ENCODE measurements around the gene CACNA2D3.
"Not testable (repeated sequence)": the region's sequence is repeated elsewhere in the genome, so short reads cannot be mapped to it uniquely, and the experiment has no call there.

The CACNA2D3 gene

DNA sequence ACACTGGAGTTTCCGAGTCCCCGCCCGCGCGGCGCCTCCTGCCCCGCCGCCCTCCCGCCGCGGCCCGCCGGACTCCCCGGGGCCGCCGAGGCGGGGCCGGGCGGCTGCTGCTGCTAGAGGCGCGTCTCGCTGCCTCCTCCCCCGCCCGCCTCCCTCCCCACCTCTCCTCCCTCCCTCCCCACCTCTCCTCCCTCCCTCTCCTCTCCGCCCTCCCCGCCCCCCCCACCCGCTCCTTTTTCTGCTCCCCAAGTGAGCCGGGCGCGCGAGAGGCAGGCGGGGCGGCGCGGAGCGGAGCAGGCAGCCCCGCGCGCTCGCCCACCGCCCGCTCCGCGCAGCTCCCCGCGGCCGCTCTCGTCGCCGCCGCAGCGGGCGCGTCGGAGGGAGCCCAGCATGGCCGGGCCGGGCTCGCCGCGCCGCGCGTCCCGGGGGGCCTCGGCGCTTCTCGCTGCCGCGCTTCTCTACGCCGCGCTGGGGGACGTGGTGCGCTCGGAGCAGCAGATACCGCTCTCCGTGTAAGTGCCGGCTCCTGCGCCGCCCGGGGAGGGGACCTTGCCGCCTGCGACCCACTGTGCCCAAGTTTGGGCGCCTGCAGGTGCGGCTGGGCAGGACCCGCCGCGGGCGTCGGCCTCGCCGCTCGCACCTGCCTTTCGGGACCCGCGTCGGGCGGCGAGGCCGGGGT, at the start of gene CACNA2D3:
Gene CACNA2D3, plus strand, starts transcription at position 229 of the 679 bp plus-strand sequence.
- no peak for DNase-seq

DNA sequence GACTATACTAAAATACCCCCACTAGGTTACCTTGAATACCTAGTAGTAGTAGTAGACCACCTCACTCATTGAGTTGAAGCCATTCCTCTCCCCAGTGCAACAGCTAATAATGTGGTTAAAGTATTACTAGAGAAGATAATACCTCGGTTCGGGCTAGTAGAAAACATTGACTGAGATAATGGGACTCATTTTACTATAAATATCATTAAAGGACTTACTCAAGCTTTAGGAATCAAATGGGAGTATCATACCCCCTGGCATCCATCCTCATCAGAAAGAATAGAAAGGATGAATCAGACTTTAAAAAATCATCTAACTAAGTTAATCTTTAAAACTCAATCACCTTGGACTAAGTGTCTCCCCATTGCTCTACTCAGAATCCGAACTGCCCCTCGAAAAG, 49.0 kb upstream of the CACNA2D3 start:
- no peak for DNase-seq

DNA sequence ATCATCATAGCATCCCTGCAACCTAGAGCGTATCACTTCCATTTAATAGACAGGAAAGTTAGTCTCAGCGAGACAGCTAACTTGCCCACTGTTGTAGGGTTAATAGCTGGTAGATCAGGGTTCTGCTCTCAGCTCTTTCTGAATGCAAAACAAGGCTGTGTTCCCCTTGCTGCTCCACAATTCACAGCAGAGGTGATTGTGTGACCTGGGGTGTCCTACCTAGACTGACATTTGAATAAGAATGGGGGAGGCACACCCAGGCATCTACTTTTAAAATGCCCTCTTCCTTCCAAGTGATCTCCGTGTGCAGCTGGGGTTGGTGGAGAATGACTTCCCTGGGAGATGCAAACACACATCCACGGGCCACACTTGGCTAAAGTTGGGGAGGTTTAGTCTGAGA, 43.0 kb upstream of the CACNA2D3 start:
- no peak for DNase-seq

DNA sequence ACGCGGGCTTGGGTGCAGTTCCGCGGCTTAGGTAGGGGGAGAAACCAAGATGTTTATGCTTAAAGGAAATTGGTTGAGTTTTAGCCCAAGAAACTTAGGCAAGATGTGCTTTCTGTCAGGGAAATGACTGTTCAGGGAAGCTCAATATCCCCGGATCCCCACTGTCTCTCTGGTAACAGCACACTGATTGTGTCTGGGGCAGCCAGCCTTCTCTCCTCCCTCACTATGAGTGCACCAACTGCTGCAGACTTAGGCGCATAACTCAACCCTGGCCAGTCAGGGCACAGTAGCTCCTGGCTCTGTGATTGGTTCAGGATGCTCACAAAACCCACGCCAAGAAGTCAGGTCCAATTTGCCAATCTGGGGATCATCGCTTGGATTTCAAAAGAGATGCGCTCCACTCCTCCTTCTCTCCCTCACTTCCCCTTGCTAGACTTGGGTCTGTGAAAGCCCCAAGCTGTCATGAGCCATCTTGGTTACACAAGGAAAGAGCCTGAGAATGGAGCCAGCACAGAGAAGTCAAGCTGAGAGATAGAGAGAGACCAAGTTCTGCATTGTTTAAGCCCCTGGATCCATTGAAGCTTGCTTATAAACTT, 42.5 kb upstream of the CACNA2D3 start:
- no peak for DNase-seq

DNA sequence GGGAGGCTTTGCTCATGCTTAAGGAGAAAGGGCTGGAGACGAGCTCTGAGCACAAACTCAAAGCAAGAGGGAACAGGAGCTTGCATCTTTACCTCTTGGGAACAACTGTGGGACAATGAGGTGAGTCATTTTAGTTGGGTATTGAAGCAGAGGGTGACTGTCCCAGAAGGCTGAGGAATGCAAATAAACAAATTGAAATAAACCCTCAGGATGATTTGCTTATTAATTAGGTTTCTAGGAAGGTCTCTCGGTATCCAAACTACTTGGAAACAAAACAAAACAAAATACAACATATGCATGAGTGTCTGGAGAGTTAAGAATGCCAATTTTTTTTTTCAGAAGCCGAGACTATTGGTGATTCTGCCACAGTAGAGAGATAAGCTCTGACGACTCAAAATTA, 38.4 kb upstream of the CACNA2D3 start:
- no peak for DNase-seq

DNA sequence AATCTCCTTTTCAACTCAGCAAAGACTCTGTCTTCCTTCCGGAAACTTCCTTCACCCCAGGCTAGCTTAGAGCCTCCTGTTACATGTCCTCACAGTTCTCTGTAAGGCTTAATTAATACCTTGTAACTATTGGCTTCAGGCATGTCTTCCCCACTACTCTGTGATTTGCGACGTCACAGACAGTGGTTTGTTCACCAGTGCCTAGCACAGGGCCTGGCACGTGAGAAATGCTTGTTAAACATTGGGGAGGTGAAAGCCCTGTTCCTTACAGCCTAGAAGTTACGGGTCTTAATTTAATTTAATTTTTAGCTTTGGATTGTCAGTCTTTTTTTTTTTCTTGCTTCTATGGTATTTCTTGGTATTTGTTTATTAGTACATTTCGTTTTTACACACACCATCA, 36.4 kb upstream of the CACNA2D3 start:
- no peak for DNase-seq

DNA sequence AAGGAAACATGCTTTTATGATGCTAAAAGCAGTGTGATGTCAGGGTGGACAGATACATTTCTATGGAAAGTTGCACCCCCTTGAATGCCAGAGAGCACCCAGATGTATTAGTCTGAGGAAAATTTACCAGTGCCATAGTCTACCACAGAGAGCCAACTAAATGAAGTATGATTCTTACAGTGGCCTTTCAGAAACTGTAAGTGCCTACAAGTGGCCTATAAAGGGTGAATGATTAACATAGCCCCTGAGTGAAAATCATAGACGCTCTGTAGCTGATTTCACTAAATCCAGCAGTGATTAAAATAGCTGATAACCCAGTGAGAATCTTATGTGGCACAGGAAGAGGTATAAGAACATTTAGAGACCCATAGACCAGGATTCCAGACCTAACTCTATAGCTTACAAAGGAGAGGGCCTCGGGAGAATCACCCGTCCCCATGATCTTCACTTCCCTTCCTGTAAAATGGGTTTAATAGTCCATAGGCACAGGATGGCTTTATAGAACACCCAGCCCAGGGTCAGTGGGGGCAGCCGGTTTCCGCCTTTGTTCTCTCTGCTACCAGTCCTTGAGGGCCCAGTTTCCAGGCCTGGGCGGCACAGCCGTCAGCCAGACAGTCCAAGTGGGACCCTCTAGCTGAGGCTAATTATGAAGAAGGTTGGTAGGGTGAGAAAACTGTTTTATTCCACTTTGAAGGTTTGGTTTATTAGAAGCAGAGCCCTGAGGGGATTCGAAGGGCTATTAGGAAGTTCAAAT, 35.5 kb upstream of the CACNA2D3 start:
- DNase-seq, result no peak

DNA sequence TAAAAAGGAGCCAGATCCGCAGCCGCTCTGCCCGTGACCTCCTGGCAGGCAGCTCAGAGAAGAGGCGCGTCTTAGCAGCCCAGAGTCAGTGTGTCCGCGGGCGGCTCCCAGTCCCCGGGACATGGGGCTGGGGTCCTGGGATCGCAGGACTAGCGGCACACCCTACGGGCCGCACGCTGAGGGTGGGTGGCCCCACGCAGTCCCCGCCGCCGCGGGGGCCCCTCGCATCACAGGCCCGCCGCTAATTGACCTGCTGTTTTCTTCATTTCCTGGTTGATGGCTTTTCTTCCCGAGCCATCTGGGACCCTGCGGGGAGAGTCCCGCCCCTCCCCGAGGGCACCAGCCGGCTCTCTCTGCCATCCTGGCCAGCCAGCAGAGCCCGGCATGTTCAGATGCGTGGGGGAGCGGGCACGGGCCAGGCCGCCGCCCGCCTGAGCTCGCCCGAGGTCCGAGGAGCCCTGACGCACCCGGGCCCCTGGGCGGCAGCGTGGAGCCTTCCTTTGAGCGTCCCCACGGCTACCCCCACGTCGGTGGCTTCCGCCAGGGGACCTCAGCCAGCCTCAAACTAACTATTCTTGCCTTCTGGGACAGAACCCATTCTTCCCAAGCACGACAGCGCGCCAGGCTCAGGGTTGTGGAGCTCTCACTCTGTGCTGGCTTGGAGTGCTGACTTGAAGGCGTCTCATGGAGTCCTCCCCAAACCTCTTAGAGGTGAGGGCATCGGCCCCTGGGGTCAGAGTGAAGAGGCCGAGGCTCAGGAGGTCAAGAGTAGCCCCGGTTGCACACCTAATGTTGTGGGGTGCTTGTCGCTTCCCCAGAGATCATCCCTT, 34.6 kb upstream of the CACNA2D3 start:
- DNase-seq, result no peak

DNA sequence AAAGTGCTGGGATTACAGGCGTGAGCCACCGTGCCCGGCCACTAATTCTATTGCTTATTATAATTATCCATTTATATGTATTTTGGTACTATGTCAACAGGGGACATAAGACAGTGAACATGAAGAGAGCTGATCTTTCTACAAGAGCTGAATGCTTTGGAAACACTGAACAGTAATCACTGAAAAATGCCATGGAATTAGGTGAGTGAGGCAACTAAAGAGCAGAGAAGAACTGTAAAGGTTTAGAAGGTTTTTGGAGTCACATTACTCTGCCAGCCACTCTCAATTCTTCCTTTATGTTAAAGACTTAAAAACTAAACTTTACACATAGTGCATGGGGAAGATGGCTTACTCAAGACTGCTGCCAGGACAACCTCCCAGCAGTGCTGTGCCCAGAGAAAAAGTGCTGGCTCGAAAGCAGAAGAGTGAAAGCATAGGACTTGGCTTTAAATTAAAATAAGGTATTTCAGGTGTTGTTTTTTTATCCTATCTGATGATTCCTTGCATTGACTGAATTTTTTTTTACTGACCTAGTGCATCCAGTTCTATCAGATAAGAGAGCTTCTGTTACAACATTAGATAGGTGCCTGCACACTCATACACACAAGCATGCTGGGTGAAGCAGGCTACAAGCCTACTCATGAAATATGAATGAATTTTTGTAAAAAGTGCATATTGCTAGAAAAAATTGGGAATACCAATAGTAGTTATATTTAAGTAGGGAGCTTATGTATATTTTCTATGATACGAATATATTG, 28.7 kb upstream of the CACNA2D3 start:
- DNase-seq, result no peak

DNA sequence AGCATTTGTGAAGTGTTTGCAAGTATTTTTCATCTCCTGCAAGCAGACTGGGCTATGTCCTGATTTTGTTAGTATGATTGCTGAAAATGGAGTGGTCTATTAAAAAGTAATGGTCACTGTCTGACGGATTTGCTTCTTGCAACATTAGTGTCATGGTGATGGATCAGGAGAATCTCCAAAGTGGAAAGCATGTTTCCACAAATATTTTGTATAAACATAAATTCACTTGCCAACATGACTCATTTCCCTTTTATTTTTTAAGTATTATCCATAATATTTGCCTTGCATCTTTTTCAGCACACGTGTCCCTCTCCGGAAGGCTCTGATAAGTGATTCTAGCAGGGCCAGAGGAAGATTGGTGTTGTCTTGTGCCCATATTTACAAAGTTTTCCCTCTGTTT, 27.4 kb upstream of the CACNA2D3 start:
- DNase-seq, result no peak

DNA sequence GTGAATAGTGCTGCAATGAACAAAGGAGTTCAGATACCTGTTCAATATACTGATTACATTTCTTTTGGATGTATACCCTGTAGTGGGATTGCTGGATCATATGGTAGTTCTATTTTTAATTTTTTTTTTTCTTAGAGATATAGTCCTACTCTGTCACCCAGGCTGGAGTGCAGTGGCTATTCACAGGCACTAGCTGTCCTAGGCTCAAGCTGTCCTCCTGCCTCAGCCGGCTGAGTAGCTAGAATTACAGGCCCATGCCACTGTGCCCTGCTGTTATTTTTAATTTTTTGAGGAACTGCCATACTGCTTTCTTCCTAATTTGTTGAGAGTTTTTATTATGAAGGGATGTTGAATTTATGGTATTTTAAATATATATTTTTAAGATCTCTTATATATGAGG, 23.0 kb upstream of the CACNA2D3 start:
- no peak for DNase-seq

DNA sequence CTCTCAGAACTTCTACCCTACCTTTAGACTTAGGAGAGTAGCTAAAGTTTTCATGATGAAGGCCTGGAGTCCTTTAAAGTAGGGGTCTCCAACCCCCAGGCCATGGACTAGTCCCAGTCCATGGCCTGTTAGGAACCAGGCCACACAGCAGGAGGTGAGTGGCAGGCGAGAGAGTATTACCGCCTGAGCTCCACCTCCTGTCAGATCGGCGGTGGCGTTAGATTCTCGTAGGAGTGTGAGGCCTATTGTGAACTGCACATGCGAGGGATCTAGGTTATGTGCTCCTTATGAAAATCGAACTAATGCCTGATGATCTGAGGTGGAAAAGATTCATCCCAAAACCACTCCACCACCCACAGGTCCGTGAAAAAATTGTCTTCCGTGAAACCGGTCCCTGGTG, 18.3 kb upstream of the CACNA2D3 start:
- DNase-seq, result no peak

DNA sequence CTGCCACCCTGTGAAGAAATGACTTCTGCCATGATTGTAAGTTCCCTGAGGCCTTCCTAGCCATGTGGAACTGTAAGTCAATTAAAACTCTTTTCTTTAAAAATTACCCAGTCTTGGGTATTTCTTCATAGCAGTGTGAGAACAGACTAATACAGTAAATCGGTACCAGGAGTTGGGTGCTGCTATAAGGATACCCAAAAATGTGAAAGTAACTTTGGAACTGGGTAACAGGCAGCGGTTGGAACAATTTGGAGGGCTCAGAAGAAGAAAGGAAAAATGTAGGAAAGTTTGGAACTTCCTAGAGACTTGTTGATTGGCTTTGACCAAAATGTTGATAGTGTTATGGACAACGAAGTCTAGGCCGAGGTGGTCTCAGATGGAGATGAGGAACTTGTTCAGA, 6.2 kb upstream of the CACNA2D3 start:
- DNase-seq, result not testable (repeated sequence)

DNA sequence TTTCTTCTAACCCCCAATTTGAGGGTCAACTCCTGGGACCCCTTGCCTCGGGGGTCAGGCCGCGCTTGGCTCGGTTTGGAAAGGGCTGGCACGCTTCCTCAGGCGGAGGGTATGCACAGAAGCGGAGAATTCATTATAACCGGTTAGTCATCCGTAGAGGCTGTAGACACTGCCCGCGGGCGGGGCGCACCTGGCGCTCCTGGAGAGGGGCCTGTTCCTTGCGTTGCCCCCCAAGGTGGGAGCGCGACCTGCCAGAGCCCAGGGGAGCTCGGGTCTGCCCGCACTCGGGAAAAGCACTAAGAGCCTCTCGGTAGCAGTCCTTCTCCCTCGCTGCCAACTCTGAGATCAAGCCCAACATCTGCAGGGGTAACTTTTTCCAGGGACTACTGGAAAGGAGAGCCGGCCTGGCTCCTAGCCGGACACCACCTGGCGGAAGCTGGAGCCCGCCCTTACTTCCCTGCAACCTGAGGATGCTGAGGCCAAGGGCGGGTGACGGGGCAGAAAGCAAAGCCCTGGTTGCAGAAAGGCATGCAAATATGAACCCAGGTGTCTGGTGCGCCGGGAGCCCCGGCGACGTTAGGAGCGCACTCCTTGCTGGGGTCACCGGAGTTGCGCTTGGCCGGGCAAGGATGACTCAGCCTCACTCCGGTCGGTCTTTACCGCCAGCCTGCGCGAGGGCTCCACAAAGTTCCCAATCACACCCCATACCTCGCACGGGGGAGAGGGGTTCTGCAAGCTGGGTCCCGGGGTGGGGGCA, 1.5 kb upstream of the CACNA2D3 start:
- DNase-seq, result no peak

DNA sequence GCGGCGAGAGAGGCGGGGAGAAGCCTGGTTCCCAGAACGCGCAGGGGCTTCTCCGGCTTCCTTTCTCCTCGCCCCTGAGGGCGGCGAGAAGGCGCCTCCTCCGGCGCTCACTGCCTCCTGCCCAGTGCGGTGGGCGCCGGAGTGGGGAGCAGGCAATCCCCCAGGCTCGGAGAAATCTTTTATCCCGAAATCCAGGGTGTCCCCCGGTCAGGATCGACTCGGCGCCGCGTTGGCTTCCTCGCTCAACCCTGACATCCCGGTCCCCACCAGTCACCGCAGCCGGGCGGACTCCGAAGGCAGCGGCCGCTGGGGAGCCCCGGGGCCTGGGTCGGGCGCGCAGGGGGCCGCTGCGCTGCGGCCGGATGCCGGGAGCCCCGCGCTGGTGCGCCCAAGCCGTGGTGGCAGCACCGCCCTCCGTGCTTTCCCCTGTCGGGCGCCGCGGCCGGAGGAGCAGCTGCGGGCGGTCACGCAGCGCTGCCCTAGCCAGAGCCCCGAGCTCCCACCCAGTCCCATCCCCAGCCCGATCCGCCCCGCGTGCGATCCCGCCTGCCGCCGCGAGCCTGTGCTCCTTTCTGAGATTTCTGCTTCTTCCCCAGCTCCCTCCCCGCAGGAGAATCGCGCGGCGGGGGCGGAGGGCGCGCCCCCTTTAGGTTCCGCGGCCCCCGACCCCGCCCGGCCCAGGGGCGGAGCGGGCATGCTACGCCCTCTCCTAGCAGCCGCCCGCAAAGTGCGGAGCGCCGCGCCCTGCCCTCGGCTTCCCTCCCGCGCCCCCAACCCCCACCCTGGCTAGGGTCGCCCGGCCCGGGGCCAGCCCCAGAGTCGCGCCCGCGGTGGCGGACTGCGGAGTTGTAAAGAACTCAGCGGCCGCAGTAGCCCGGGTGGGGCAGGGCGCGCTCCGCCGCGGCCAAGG, 683 bp upstream of the CACNA2D3 start:
- DNase-seq, result no peak

DNA sequence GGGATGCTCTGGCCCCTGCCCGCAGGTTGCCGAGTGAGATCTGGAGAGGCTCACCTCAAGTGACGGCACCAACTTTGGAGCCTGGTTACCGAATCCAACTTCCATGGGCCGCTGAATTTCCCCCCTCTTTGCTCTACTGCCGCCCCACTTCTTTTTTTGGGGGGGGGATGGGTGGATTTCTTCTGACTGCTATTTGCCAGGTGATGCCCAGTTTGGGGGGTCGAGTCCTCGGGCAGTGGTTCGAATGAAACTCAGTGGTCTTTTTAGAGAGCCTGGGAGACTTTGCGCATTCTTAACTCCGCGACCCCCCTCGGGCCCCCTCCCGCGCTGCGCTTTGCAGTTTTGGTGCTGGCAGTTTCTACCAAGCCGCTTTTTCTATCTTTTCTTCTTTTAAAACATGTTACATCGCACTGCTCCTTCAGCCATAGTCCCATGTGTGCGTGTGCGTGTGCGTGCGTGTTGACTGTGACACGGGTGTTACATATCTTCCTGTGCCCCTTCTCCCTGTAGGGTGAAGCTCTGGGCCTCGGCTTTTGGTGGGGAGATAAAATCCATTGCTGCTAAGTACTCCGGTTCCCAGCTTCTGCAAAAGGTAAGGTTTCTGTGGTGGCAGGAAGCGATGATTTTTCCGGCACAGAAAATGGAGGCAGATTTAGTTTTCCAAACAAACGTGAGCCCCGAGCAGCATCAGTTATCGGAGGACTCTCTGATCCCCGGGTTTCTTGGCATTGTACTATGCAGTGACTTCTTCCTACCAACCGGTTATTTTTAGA, 837 bp downstream of the CACNA2D3 start:
- DNase-seq, result no peak

DNA sequence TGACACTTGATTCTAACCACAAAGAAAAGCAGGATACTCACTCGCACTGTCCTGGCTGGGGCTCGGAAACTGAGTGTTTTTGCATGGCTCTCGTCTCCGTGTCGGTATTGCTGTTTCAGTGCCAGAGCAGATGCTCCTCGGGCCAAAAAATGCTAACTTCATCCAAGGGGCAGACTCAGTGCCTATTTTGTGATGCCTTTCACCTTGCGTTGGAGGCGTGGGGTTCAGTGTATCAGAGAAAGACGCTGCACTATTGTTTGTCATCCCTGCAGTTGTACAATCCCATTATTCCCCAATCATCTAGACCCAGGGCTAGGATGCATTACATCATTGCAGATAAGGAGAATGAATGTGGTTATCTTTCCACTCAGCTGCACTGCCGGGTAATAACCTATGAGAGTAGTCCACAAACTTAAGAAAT, 1.4 kb downstream of the CACNA2D3 start:
- DNase-seq, result no peak

DNA sequence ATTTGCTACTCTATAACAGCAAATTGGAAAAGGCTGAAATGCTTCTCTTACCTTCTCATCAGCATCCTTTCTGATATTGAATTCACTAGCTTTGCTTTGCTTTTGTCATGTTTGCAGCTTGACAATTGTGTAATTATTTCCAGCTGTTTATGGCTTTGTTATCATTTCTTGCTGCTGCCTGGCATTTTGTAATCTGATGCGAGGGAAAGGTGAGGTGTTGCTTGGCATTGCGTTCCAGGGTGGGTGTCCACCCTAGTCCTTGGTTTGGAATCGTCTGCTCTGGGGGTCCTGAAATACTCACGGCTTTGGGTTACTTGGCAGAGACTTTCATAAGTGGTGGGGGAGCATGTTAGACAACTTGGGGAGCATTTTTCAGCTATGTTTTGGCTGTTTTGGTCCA, 2.9 kb downstream of the CACNA2D3 start:
- DNase-seq, result no peak

DNA sequence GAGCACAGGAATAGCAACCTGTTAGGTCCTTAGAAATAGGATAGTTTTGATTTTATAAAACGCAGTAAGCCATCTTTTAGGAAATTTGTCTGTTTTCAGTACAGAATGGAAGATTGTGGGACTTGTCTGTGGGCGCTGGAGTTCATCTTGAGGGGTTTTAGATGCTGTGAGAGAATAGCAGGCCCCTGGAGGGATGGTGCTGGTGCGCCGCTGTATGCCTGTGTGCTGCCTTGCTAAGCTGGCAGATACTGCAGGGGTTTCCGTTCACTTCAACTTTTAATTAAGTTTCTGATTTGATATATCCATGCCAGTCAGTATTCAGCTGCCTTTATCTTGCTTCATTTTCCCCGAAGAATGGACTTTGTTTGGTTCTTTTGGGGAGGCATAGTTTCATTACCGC, 4.2 kb downstream of the CACNA2D3 start:
- DNase-seq, result no peak

DNA sequence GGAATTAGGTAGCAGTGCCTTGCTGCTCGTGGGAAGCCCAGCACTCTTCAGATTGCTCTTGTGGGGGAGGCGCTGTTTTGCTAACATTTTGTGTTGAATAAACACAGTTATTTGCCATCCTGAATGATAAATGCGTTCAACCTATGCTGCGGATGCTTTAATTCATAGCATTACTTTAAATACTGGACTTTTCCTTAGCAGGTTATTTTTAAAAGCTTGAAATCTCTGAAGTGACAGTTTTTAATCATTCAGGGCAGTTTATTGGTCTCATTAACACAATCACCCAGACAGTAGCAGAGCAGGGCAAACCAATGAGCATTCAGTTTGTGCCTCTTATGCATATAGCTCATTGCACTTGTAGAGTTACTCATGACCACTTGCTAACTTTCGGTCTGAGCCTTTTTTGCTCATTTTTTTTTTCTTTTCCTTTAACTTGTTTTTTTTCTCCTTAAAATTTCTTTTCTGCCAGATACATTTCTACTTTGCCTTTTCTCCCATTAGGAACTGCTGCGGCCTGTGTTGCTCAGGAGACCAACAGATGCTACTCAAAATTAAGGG, 5.2 kb downstream of the CACNA2D3 start:
- no peak for DNase-seq
